ENCODE results near the gene GADL1. TPM values are rescaled to one million over a fixed set of nuclear protein-coding genes. Genes with fewer than 3 reads are reported as not detected.

The GADL1 gene
- total RNA-seq, 1 experiment from 2014 or later = not detected

DNA sequence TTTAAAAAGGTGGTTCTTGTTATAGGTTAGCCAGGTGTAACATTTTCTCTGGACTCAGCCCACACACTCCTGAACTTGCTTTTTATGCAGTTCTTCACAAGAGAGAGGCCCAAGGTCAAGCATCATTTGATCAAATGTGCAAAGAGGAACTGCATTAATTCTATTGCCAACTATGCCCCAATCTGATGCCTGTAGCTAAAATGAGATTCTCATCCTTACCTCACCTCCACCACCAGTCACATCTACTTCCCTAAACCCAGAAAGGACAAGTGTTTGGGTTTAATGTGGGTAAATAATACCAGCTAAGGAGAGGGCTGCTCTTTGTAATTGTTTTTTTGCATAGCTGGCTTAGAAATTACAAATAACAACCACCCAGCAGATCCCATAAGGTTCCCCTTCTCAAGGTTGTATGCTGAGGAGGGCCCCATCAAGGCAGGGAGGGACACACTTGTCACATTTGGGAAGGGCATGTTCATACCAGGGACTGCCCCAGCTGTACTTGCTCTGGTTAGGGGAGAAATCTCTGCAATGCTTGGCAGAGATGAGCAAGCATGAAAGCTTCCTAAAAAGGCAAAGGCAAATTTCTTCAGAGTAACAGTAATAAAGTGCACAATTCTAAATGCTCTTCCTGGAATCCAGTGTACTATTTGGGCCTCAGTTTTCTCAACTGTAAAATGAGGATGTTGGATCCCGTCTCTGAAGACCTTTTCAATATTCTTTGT lies 211.9 kb downstream of the GADL1 start:
- Histone ChIP-seq H4K20me1 (ENCODE audit: insufficient read depth) (no peaks in the 10 kb centered on the region), H2AFZ (ENCODE audit: low read depth, low read length, poor library complexity, severe bottlenecking) (no peak overlapping the region), H3K27me3 (ENCODE audit: insufficient read depth, low read length) (no peaks in the 10 kb centered on the region), H3K27ac (ENCODE audit: low read depth, low read length) (no peak overlapping the region), H3K9ac (ENCODE audit: low read length) (no peak overlapping the region), H3K4me1 (ENCODE audit: control insufficient read depth in 1 of 2, insufficient read depth in 2 of 2, low read length in 2 of 2) (peaks cover 17 to 47% of the 10 kb centered on the region in 2 experiments), H3K4me2 (ENCODE audit: low read length) (no peak overlapping the region), H3K9me3 (ENCODE audit: control insufficient read depth in 1 of 2, insufficient read depth in 1 of 2, low read depth in 1 of 2, low read length in 2 of 2) (no peaks in the 10 kb centered on the region), H3K36me3 (ENCODE audit: control insufficient read depth in 1 of 2, insufficient read depth in 2 of 2, low read length in 2 of 2) (peaks cover 2 to 34% of the 10 kb centered on the region in 2 experiments; a peak in 2 of 4 replicates), H3K9me2 (ENCODE audit: insufficient read depth) (no peaks in the 10 kb centered on the region), H3K4me3 (replicated peaks in 1 of 2; ENCODE audit: low read depth in 1 of 2, low read length in 2 of 2) (no peak overlapping the region), H3K79me2 (ENCODE audit: insufficient read depth, low read length) (peaks cover 91% of the 10 kb centered on the region)
- DNase-seq (ENCODE audit: low read depth, low spot score) = no peak
- TF ChIP-seq, protein P1, sequence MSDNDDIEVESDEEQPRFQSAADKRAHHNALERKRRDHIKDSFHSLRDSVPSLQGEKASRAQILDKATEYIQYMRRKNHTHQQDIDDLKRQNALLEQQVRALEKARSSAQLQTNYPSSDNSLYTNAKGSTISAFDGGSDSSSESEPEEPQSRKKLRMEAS (IDR thresholded peaks at IDR 0.05) = no peak
- TF ChIP-seq, protein P2, sequence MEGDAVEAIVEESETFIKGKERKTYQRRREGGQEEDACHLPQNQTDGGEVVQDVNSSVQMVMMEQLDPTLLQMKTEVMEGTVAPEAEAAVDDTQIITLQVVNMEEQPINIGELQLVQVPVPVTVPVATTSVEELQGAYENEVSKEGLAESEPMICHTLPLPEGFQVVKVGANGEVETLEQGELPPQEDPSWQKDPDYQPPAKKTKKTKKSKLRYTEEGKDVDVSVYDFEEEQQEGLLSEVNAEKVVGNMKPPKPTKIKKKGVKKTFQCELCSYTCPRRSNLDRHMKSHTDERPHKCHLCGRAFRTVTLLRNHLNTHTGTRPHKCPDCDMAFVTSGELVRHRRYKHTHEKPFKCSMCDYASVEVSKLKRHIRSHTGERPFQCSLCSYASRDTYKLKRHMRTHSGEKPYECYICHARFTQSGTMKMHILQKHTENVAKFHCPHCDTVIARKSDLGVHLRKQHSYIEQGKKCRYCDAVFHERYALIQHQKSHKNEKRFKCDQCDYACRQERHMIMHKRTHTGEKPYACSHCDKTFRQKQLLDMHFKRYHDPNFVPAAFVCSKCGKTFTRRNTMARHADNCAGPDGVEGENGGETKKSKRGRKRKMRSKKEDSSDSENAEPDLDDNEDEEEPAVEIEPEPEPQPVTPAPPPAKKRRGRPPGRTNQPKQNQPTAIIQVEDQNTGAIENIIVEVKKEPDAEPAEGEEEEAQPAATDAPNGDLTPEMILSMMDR (IDR thresholded peaks at IDR 0.05 in 2 of 3, conservative IDR thresholded peaks at IDR 0.05 in 1 of 3; ENCODE audit: borderline replicate concordance in 1 of 3, insufficient read depth in 1 of 3, low read depth in 2 of 3, low read length in 2 of 3) = no peak
- TF ChIP-seq, protein P3, sequence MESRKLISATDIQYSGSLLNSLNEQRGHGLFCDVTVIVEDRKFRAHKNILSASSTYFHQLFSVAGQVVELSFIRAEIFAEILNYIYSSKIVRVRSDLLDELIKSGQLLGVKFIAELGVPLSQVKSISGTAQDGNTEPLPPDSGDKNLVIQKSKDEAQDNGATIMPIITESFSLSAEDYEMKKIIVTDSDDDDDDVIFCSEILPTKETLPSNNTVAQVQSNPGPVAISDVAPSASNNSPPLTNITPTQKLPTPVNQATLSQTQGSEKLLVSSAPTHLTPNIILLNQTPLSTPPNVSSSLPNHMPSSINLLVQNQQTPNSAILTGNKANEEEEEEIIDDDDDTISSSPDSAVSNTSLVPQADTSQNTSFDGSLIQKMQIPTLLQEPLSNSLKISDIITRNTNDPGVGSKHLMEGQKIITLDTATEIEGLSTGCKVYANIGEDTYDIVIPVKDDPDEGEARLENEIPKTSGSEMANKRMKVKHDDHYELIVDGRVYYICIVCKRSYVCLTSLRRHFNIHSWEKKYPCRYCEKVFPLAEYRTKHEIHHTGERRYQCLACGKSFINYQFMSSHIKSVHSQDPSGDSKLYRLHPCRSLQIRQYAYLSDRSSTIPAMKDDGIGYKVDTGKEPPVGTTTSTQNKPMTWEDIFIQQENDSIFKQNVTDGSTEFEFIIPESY (IDR thresholded peaks at IDR 0.05; ENCODE audit: extremely low read depth, insufficient replicate concordance, low read length) = no peak
- TF ChIP-seq RAD21 (IDR thresholded peaks at IDR 0.05; ENCODE audit: low read depth) = no peak
- no peak for TF ChIP-seq POLR2AphosphoS5 (IDR thresholded peaks at IDR 0.05; ENCODE audit: low read depth, low read length)
- TF ChIP-seq EGR1 (IDR thresholded peaks at IDR 0.05; ENCODE audit: low read depth) = no peak
- no peak for TF ChIP-seq TCF7L2 (IDR thresholded peaks at IDR 0.05; ENCODE audit: borderline replicate concordance, extremely low read depth, insufficient read depth, insufficient read length)
- intact Hi-C loops (cut with micrococcal nuclease) = no loop called here
- ChIA-PET POLR2A (no interaction called here), CTCF (interaction anchor here (1.2 kb wide), 1 partner anchor 11 kb away, joined by 3 read pairs; no protein-coding TSS in a partner anchor), RAD21 (ENCODE audit: low non-redundant PET in 1 of 2, low total read pairs in 2 of 2, uncharacterized antibody in 2 of 2, unreplicated experiment in 2 of 2) (no interaction called here)
- ATAC-seq = no peak
- BruUV-seq (replicated peaks) = no TSS peak
